Hematopoietic multipotent progenitor cell treated with erythropoietin and hydrocortisone succinate and interleukin-3 and kit ligand, for 15 days (in vitro differentiated cells): ENCODE measurements around the gene ASS1.

Experiments
- DNase-seq: peaks from one replicate; pipeline ENCODE4 v3.0.0-alpha.2; 2015; ENCODE audit warnings: low spot score

ASS1 gene

GRCh38 chr9:130532426-130533080, 87.8 kb downstream of the ASS1 start:
- DNase-seq, result peak; percentile 57

GRCh38 chr9:130535818-130536521, 91.2 kb downstream of the ASS1 start:
- peak; percentile 88 for DNase-seq

GRCh38 chr9:130536701-130537107, 91.9 kb downstream of the ASS1 start:
- DNase-seq, result peak; percentile 73

- peak; percentile 90 for DNase-seq
Observed at GRCh38 chr9:130537346-130538050, 92.7 kb downstream of the ASS1 start.

- DNase-seq, result peak; percentile 56
Observed at GRCh38 chr9:130539420-130540223, 94.9 kb downstream of the ASS1 start.

GRCh38 chr9:130541533-130541932, 96.8 kb downstream of the ASS1 start:
- DNase-seq, result no peak

GRCh38 chr9:130542038-130542437, 97.3 kb downstream of the ASS1 start:
- DNase-seq, result no peak

GRCh38 chr9:130542457-130543228, 97.9 kb downstream of the ASS1 start:
- DNase-seq, result peak; percentile 85

GRCh38 chr9:130543368-130543767, 98.6 kb downstream of the ASS1 start:
- DNase-seq, result no peak

- no peak for DNase-seq
Observed at GRCh38 chr9:130543859-130544258, 99.1 kb downstream of the ASS1 start.

- no peak for DNase-seq
Observed at GRCh38 chr9:130544364-130544763, 99.6 kb downstream of the ASS1 start.

GRCh38 chr9:130548103-130548502, 103.3 kb downstream of the ASS1 start:
- DNase-seq, result no peak

- DNase-seq, result peak; percentile 43
Observed at GRCh38 chr9:130549093-130549735, 104.5 kb downstream of the ASS1 start.
